WTC11 (cell line): ENCODE data around the gene RASGRF1.

Experiments used
- ATF2 ChIP-seq: sonication (generic); formaldehyde crosslinking; IDR thresholded peaks from 2 replicates; pipeline ENCODE4 v1.8.1; 2022; ENCODE audit warnings: low read depth, missing genetic modification reagents, borderline replicate concordance
- CTCF ChIP-seq: fragments of 200-600 bp; IDR thresholded peaks from 2 replicates; pipeline ENCODE4 v1.8.0; 2022; ENCODE audit warnings: antibody characterized with exemption
- E2F1 ChIP-seq: sonication (generic); formaldehyde crosslinking; IDR thresholded peaks from 2 replicates; pipeline ENCODE4 v1.8.0; 2022; ENCODE audit warnings: mild to moderate bottlenecking, missing genetic modification reagents
- ELF4 ChIP-seq: sonication (generic); formaldehyde crosslinking; IDR thresholded peaks from 2 replicates; pipeline ENCODE4 v1.8.1; 2022; ENCODE audit warnings: low read depth, mild to moderate bottlenecking, moderate library complexity, missing genetic modification reagents
- IRF2 ChIP-seq: sonication (generic); formaldehyde crosslinking; IDR thresholded peaks from 2 replicates; pipeline ENCODE4 v1.8.0; 2022; ENCODE audit warnings: low read depth, missing genetic modification reagents, borderline replicate concordance
- JUN ChIP-seq: sonication (generic); formaldehyde crosslinking; IDR thresholded peaks from 2 replicates; pipeline ENCODE4 v1.8.0; 2023; ENCODE audit warnings: mild to moderate bottlenecking, missing genetic modification reagents
- NR2C2 ChIP-seq: sonication (generic); formaldehyde crosslinking; IDR thresholded peaks from 2 replicates; pipeline ENCODE4 v1.8.0; 2022; ENCODE audit warnings: mild to moderate bottlenecking, missing genetic modification reagents
- TEAD1 ChIP-seq: sonication (generic); formaldehyde crosslinking; IDR thresholded peaks from 2 replicates; pipeline ENCODE4 v1.8.0; 2022; ENCODE audit warnings: mild to moderate bottlenecking, missing genetic modification reagents
- ZNF423 ChIP-seq: fragments of 250-450 bp; sonication (Bioruptor Pico); IDR thresholded peaks from 2 replicates; pipeline ENCODE4 v2.1.2; 2022; ENCODE audit warnings: mild to moderate bottlenecking, moderate library complexity
- TF ChIP-seq, protein P1 (sequence below): sonication (generic); formaldehyde crosslinking; IDR thresholded peaks from 2 replicates; pipeline ENCODE4 v1.8.1; 2022; ENCODE audit warnings: low read depth, mild to moderate bottlenecking, moderate library complexity, missing genetic modification reagents, borderline replicate concordance
- TF ChIP-seq, protein P2 (sequence below): fragments of 250-450 bp; sonication (Bioruptor Pico); IDR thresholded peaks from 2 replicates; pipeline ENCODE4 v2.1.2; 2022; ENCODE audit warnings: mild to moderate bottlenecking, moderate library complexity

GRCh38 chr15:79028411-79028964 lies 62.1 kb downstream of the RASGRF1 start:
- TF ChIP-seq ATF2 (CRISPR knock-in tag) (no peak), TEAD1 (no peak), NR2C2 (no peak), JUN (CRISPR knock-in tag) (no peak), CTCF (peak; percentile 95), E2F1 (no peak), ZNF423 (CRISPR knock-in tag) (no peak), ELF4 (CRISPR knock-in tag) (no peak), IRF2 (no peak)
- TF ChIP-seq, protein P1, sequence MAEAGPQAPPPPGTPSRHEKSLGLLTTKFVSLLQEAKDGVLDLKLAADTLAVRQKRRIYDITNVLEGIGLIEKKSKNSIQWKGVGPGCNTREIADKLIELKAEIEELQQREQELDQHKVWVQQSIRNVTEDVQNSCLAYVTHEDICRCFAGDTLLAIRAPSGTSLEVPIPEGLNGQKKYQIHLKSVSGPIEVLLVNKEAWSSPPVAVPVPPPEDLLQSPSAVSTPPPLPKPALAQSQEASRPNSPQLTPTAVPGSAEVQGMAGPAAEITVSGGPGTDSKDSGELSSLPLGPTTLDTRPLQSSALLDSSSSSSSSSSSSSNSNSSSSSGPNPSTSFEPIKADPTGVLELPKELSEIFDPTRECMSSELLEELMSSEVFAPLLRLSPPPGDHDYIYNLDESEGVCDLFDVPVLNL (CRISPR knock-in tag) = no peak
- TF ChIP-seq, protein P2, sequence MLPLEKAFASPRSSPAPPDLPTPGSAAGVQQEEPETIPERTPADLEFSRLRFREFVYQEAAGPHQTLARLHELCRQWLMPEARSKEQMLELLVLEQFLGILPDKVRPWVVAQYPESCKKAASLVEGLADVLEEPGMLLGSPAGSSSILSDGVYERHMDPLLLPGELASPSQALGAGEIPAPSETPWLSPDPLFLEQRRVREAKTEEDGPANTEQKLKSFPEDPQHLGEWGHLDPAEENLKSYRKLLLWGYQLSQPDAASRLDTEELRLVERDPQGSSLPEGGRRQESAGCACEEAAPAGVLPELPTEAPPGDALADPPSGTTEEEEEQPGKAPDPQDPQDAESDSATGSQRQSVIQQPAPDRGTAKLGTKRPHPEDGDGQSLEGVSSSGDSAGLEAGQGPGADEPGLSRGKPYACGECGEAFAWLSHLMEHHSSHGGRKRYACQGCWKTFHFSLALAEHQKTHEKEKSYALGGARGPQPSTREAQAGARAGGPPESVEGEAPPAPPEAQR (CRISPR knock-in tag) = no peak
